HL-60 (cell line): ENCODE results near the gene DSE.

ENCODE experiments used
- DNase-seq, 2 experiments: peaks; one replicate each; pipeline ENCODE4 v3.0.0-alpha.2; 2010 to 2020; ENCODE audit warnings: low read depth in 1 of 2, low spot score in 1 of 2
- H3K27ac ChIP-seq: fragments of 250-450 bp; sonication (Bioruptor Pico); replicated peaks from 2 replicates; pipeline ENCODE4 v1.5.1; 2020; ENCODE audit warnings: mild to moderate bottlenecking, moderate library complexity
- H3K27me3 ChIP-seq: fragments of 250-450 bp; sonication (Bioruptor Pico); 2 replicates; pipeline ENCODE4 v1.5.1; 2021; ENCODE audit warnings: mild to moderate bottlenecking, moderate library complexity; ENCODE audit not compliant: insufficient read depth, poor library complexity, severe bottlenecking
- H3K4me3 ChIP-seq: replicated peaks from 2 replicates; pipeline ENCODE4 v1.5.1; 2011; ENCODE audit warnings: mild to moderate bottlenecking, control low read depth, low read length; ENCODE audit not compliant: insufficient read depth
- GABPA ChIP-seq: IDR thresholded peaks from 2 replicates; pipeline ENCODE4 v1.6.1; 2012; ENCODE audit warnings: low read depth
- POLR2AphosphoS5 ChIP-seq: IDR thresholded peaks from 2 replicates; pipeline ENCODE4 v1.6.1; 2012; ENCODE audit warnings: low read depth
- SPI1 ChIP-seq: IDR thresholded peaks from 2 replicates; pipeline ENCODE4 v1.6.1; 2012; ENCODE audit warnings: low read depth, mild to moderate bottlenecking, borderline replicate concordance
- TF ChIP-seq, protein P1 (sequence below): IDR thresholded peaks from one replicate; pipeline ENCODE4 v1.5.1; 2011; ENCODE audit warnings: low read length, control low read depth, inconsistent platforms; ENCODE audit not compliant: insufficient read depth
- TF ChIP-seq, protein P2 (sequence below): IDR thresholded peaks from 2 replicates; pipeline ENCODE4 v1.6.1; 2012; ENCODE audit warnings: low read depth; ENCODE audit not compliant: insufficient replicate concordance

The DSE gene

DNA sequence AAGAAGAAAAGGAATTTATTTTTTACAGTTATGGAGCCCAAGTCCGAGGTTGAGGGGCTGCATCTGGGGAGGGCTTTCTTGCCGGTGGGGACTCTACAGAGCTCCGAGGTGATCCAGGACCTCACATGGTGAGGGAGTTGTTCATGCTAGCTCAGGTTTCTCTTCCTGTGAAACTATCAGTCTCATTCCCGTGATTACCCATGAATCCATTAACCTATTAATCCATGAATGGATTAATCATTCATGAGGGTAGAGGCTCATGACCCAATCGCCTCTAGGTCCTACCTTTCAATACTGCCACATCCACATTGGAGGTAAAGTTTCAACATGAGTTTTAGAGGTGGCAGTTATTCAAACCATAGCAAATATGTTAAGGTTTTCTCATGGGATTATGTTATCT, 3.8 kb downstream of the DSE start:
- H3K4me3 ChIP-seq: no peak overlapping the region
- H3K27me3 ChIP-seq: no peaks in the 10 kb centered on the region
- no peak for DNase-seq
- no peak overlapping the region for H3K27ac ChIP-seq
- TF ChIP-seq POLR2AphosphoS5: no peak
- TF ChIP-seq, protein P1, sequence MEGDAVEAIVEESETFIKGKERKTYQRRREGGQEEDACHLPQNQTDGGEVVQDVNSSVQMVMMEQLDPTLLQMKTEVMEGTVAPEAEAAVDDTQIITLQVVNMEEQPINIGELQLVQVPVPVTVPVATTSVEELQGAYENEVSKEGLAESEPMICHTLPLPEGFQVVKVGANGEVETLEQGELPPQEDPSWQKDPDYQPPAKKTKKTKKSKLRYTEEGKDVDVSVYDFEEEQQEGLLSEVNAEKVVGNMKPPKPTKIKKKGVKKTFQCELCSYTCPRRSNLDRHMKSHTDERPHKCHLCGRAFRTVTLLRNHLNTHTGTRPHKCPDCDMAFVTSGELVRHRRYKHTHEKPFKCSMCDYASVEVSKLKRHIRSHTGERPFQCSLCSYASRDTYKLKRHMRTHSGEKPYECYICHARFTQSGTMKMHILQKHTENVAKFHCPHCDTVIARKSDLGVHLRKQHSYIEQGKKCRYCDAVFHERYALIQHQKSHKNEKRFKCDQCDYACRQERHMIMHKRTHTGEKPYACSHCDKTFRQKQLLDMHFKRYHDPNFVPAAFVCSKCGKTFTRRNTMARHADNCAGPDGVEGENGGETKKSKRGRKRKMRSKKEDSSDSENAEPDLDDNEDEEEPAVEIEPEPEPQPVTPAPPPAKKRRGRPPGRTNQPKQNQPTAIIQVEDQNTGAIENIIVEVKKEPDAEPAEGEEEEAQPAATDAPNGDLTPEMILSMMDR: no peak
- no peak for TF ChIP-seq SPI1
- TF ChIP-seq, protein P2, sequence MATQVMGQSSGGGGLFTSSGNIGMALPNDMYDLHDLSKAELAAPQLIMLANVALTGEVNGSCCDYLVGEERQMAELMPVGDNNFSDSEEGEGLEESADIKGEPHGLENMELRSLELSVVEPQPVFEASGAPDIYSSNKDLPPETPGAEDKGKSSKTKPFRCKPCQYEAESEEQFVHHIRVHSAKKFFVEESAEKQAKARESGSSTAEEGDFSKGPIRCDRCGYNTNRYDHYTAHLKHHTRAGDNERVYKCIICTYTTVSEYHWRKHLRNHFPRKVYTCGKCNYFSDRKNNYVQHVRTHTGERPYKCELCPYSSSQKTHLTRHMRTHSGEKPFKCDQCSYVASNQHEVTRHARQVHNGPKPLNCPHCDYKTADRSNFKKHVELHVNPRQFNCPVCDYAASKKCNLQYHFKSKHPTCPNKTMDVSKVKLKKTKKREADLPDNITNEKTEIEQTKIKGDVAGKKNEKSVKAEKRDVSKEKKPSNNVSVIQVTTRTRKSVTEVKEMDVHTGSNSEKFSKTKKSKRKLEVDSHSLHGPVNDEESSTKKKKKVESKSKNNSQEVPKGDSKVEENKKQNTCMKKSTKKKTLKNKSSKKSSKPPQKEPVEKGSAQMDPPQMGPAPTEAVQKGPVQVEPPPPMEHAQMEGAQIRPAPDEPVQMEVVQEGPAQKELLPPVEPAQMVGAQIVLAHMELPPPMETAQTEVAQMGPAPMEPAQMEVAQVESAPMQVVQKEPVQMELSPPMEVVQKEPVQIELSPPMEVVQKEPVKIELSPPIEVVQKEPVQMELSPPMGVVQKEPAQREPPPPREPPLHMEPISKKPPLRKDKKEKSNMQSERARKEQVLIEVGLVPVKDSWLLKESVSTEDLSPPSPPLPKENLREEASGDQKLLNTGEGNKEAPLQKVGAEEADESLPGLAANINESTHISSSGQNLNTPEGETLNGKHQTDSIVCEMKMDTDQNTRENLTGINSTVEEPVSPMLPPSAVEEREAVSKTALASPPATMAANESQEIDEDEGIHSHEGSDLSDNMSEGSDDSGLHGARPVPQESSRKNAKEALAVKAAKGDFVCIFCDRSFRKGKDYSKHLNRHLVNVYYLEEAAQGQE: no peak
- TF ChIP-seq GABPA: no peak

DNA sequence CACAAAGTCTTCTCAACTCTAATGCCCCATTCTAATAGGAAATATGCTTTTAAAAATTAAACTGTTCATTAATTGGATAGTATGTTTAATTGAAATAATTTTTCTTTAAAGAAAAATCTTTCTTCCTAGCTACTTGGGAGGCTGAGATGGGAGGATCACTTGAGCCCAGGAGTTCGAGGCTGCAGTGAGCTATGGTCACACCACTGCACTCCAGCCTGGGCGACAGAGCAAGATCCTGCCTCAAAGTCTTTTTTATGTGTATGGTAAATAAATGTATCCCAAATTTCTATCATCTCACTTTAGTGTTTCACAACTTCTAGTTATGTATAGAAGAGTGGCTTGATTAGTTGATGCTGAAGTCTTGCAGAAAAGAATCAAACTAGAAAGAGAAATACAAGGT, 4.5 kb downstream of the DSE start:
- Histone ChIP-seq H3K27ac (no peak overlapping the region), H3K27me3 (no peaks in the 10 kb centered on the region), H3K4me3 (no peak overlapping the region)
- DNase-seq: no peak
- no peak for TF ChIP-seq SPI1
- no peak for TF ChIP-seq GABPA
- TF ChIP-seq, protein P2: no peak
- no peak for TF ChIP-seq POLR2AphosphoS5
- TF ChIP-seq, protein P1: no peak

DNA sequence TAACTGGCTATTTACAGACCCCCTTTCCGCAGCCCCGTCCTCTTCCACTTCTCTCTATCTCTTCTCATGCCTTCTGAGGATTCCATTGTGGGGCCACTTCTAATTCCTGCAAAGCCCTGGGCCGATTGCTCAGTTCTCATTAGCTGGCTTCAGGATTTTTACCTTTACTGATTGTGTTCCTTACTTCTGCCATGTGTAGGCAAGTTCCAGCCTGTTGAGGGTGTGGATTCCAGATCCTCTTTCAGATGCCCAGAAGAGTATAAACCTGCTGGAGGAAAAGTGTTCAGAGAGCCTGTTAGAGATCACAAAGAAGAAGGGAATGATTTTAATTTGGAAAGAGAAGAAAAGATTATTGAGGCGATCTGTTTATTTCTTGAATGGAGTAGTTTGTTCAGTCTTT, 5.4 kb downstream of the DSE start:
- Histone ChIP-seq H3K27me3 (no peaks in the 10 kb centered on the region), H3K4me3 (no peak overlapping the region), H3K27ac (no peak overlapping the region)
- TF ChIP-seq SPI1 (no peak), POLR2AphosphoS5 (no peak), GABPA (no peak)
- TF ChIP-seq, protein P1: no peak
- TF ChIP-seq, protein P2: no peak
- no peak for DNase-seq
